BJ (cell line): Measurements from ENCODE around the gene FHOD3. TPM values are rescaled to one million over a fixed set of nuclear protein-coding genes. Genes with fewer than 3 reads are reported as not detected.

Experiments
- CTCF ChIA-PET: fragments of 350-600 bp; formaldehyde crosslinking; extraction: SDS; loops from one replicate; lab custom pipeline; 2021; ENCODE audit warnings: antibody characterized with exemption, inconsistent platforms; lab: Yijun Ruan, JAX
- POLR2A ChIA-PET: fragments of 300-600 bp; sonication (Branson Sonifier 250); formaldehyde crosslinking; extraction: SDS; loops from one replicate; lab custom pipeline; 2021; ENCODE audit warnings: antibody characterized with exemption; lab: Charles Lee
- DNase-seq: peaks from one replicate; pipeline ENCODE4 v3.0.0-alpha.2; 2011; ENCODE audit warnings: low read depth
- H3K27me3 ChIP-seq: 2 replicates; pipeline ENCODE4 v1.6.0; 2011; ENCODE audit warnings: low read length; ENCODE audit not compliant: control insufficient read depth, insufficient read depth
- H3K36me3 ChIP-seq: 2 replicates; pipeline ENCODE4 v1.5.1; 2011; ENCODE audit warnings: low read length; ENCODE audit not compliant: control insufficient read depth, insufficient read depth
- H3K4me3 ChIP-seq: 2 replicates; pipeline ENCODE4 v1.5.1; 2011; ENCODE audit warnings: low read depth, mild to moderate bottlenecking, control low read depth, low read length
- CTCF ChIP-seq: IDR thresholded peaks from 2 replicates; pipeline ENCODE4 v1.5.1; 2011; ENCODE audit warnings: low read depth, mild to moderate bottlenecking, control low read depth, inconsistent platforms, low read length, moderate library complexity; ENCODE audit not compliant: insufficient read depth
- polyA plus RNA-seq: library from polyadenylated mRNA; depleted of rRNA; stranded (reverse); fragments of >200 nt; gene quantifications from 2 replicates; pipeline ENCODE4 v1.2.3, GENCODE V29; 2011

The FHOD3 gene
- polyA plus RNA-seq, 1 experiment, result 24.6 TPM

- Histone ChIP-seq H3K4me3 (no peak overlapping the region), H3K27me3 (no peaks in the 10 kb centered on the region), H3K36me3 (no peaks in the 10 kb centered on the region)
- TF ChIP-seq CTCF, result no peak
- DNase-seq, result no peak
- ChIA-PET POLR2A (no interaction called here), CTCF (interaction anchor here (1.5 to 1.8 kb wide), 2 partner anchors 41 to 53 kb away, joined by 4 read pairs; no protein-coding TSS in a partner anchor)
These were observed 337.2 kb downstream of the FHOD3 start for GRCh38 chr18:36634573-36635216.

DNA sequence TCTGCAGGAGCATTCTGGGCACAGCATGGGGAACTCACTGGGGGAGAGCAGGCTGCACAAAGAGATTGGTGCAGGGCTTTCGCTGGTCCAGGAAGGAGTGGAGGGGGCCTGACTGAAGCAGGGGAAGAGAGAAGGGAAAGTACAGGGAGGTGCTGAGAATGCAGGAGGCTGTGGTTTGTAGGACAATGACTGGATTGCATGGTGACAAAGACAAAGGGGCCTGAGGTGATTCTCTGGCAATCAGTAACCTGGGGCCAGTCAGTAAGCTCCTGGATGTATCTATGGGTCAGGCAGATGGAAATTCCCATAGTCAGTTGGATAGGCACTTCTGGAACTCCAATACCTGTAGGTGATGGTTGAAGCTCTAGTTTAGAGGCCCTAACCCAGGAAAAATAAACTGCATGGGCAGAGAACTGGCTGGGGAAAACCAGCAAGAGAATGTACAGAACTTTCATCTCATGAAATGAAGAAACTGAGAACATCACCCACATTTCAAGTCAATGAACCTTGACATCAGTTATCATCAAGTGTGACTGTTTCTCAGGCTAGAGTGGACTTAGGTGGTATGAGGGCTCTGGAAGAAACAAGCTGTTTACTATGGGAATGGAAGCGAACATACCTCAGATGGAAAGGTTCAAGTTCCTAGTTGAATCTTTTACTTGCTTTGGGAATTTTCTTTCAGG, 338.0 kb downstream of the FHOD3 start:
- no peak for TF ChIP-seq CTCF
- Histone ChIP-seq H3K36me3 (no peaks in the 10 kb centered on the region), H3K27me3 (no peaks in the 10 kb centered on the region), H3K4me3 (no peak overlapping the region)
- POLR2A ChIA-PET, result no interaction called here
- DNase-seq, result no peak
- CTCF ChIA-PET, result interaction anchor here (0.8 to 1.8 kb wide), 3 partner anchors 15 to 357 kb away, joined by 3 to 5 read pairs (median 3); no protein-coding TSS in a partner anchor

GRCh38 chr18:36636237-36636817, 338.8 kb downstream of the FHOD3 start:
- POLR2A ChIA-PET, result no interaction called here
- Histone ChIP-seq H3K36me3 (no peaks in the 10 kb centered on the region), H3K27me3 (no peaks in the 10 kb centered on the region), H3K4me3 (no peak overlapping the region)
- no peak for TF ChIP-seq CTCF
- CTCF ChIA-PET, result interaction anchor here (1.1 to 1.8 kb wide), 3 partner anchors 13 to 358 kb away, joined by 3 to 5 read pairs (median 3); no protein-coding TSS in a partner anchor
- no peak for DNase-seq

DNA sequence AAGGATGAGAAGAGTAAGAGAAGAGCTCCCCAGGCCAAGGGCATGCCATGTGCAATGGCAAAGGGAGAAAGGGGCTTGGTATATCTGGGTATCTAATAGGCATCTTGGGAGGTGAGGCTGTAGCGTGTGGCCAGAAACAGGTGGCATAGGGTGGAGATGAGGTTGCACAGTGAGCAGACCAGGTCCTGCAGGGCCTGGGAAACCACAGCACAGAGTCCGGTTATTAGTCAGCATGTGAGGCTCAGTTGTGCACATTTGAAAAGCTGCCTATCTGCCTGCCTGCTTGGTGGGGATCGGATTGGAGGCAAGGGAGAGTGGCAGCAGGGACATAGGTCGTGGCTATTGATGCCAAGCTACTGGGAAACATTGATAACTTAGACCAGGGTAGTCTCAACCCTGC, 340.7 kb downstream of the FHOD3 start:
- Histone ChIP-seq H3K36me3 (no peaks in the 10 kb centered on the region), H3K4me3 (no peak overlapping the region), H3K27me3 (no peaks in the 10 kb centered on the region)
- CTCF ChIA-PET, result no interaction called here
- no peak for DNase-seq
- no peak for TF ChIP-seq CTCF
- POLR2A ChIA-PET, result no interaction called here
